Bronchial epithelial cell (primary cell): ENCODE data around the gene EIF4B. TPM values are rescaled to one million over a fixed set of nuclear protein-coding genes. Genes with fewer than 3 reads are reported as not detected.
"Not testable (repeated sequence)": the region's sequence is repeated elsewhere in the genome, so short reads cannot be mapped to it uniquely, and the experiment has no call there.

ENCODE experiments used
- DNase-seq: peaks from one replicate; pipeline ENCODE4 v3.0.0-alpha.2; 2010; ENCODE audit warnings: low read depth
- FAIRE-seq: peaks from 2 replicates; lab custom pipeline; 2011; peaks lifted over from hg19 to GRCh38; lab: Jason Lieb, UNC
- H3K27me3 ChIP-seq: 2 replicates; pipeline ENCODE4 v1.5.1; 2011; ENCODE audit warnings: low read length; ENCODE audit not compliant: control insufficient read depth, insufficient read depth
- H3K36me3 ChIP-seq: 2 replicates; pipeline ENCODE4 v1.5.1; 2011; ENCODE audit warnings: low read length; ENCODE audit not compliant: control insufficient read depth, insufficient read depth
- H3K4me3 ChIP-seq: 2 replicates; pipeline ENCODE4 v1.5.1; 2011; ENCODE audit warnings: mild to moderate bottlenecking, low read depth, low read length, control low read depth
- total RNA-seq: library from RNA; depleted of rRNA; stranded (reverse); fragments of >200 nt; gene quantifications from 2 replicates; pipeline ENCODE4 v1.2.1, GENCODE V29; 2014
- TF ChIP-seq, protein P1 (sequence below): IDR thresholded peaks from 2 replicates; pipeline ENCODE4 v1.5.1; 2011; ENCODE audit warnings: mild to moderate bottlenecking, moderate library complexity, low read length, control low read depth, inconsistent platforms; ENCODE audit not compliant: insufficient read depth, severe bottlenecking

The EIF4B gene
- total RNA-seq, 1 donor from 2014 or later, result 2,183 TPM

DNA sequence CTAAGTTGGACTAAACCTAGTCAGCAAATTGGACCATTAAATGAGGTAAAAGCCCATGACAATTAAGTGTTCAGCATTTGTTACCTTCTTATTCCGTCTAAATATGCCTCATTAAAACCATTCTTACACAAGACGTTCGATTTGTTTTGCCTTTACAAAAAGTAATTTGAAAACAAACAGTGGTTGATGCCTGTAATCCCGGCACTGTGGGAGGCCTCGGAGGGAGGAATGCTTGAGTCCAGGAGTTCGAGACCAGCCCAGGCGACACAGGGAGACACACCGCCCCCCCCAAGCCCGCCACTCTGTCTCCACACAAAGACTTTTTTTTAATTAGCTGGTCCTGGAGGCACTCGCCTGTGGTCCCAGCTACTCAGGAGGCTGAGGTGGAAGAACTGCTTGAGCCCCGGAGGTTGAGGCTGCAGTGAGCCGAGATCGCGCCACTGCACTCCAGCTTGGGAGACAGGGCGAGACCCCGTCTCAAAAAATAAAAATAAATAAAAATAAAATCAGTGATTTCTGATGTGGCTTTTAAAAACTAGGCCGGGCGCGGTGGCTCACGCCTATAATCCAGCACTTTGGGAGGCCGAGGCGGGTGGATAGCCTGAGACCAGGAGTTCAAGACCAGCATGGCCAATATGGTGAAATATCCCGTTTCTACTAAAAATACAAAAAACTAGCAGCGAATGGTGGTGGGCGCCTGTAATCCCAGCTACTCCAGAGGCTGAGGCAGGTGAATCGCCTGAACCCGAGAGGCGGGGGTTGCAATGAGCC is 856 bp upstream of the EIF4B start:
- TF ChIP-seq, protein P1, sequence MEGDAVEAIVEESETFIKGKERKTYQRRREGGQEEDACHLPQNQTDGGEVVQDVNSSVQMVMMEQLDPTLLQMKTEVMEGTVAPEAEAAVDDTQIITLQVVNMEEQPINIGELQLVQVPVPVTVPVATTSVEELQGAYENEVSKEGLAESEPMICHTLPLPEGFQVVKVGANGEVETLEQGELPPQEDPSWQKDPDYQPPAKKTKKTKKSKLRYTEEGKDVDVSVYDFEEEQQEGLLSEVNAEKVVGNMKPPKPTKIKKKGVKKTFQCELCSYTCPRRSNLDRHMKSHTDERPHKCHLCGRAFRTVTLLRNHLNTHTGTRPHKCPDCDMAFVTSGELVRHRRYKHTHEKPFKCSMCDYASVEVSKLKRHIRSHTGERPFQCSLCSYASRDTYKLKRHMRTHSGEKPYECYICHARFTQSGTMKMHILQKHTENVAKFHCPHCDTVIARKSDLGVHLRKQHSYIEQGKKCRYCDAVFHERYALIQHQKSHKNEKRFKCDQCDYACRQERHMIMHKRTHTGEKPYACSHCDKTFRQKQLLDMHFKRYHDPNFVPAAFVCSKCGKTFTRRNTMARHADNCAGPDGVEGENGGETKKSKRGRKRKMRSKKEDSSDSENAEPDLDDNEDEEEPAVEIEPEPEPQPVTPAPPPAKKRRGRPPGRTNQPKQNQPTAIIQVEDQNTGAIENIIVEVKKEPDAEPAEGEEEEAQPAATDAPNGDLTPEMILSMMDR, result no peak
- DNase-seq, result peak; percentile 21
- Histone ChIP-seq H3K27me3 (no peaks in the 10 kb centered on the region), H3K4me3 (peak overlapping the region; percentile 53), H3K36me3 (peaks cover 3% of the 10 kb centered on the region)
- FAIRE-seq, result no peak

DNA sequence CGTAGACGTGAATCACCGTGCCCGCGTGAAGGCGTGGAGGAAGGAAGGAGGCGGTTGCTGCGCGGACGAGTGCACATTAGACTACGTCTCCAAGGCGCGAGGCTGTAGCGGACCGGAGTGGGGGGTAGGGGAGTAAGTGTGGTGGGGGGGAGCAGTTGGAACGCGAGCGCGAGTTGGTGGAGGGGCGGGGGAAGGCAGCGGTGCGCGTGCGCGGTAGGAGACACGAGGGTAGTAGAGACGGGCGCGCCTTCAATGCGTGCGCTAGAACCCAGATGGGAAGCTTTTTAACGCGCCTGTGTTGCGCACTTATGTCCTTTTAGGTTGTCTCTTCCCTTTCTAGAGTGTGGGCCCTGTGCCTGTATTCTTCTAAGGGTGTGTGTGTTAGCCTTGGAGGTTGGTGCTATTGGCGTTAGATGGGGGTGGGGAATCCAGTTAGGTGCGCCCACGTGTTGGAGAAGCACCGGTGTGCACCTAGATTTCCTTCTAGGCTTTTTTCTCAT is 604 bp downstream of the EIF4B start:
- Histone ChIP-seq H3K4me3 (peak overlapping the region; percentile 100), H3K27me3 (no peaks in the 10 kb centered on the region), H3K36me3 (peaks cover 3% of the 10 kb centered on the region)
- no peak for FAIRE-seq
- TF ChIP-seq, protein P1, result no peak
- peak; percentile 49 for DNase-seq

DNA sequence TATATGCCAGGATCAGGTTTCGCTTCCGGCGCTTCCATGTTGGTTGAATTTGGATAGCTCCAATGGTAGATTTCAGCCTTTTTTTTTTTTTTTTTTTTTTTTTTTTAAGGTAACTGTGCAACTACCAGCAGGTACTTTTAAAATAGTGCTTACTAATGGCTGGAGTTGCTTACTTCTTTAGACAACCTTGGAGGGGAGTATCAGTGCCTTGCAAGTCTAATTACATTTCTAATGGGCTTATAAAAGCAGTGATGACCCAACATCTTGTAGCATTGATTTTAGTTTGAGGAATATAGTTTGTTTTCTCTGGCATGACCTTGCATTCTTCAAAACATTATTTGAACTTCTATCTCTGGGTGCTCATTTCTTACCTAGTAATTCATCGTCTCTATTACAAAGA is 1.1 kb downstream of the EIF4B start:
- TF ChIP-seq, protein P1, result no peak
- DNase-seq (no peak), FAIRE-seq (no peak)
- Histone ChIP-seq H3K27me3 (no peaks in the 10 kb centered on the region), H3K4me3 (peak overlapping the region; percentile 100), H3K36me3 (peaks cover 3% of the 10 kb centered on the region)

DNA sequence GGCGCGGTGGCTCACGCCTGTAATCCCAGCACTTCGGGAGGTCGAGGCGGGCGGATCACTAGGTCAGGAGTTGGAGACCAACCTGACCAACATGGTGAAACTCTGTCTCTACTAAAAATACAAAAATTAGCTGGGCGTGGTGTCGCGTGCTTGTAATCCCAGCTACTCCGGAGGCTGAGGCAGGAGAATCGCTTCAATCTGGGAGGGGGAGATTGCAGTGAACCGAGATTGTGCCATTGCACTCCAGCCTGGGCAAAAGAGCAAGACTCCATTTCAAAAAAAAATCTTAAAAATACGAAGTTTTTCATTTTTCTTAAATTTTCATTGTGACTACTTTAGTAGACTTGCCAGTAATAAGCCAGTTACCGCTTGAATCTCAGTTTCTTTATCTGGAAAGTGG is 2.5 kb downstream of the EIF4B start:
- H3K36me3 ChIP-seq, DNase-seq, FAIRE-seq, H3K27me3 ChIP-seq, H3K4me3 ChIP-seq: not testable (repeated sequence)

DNA sequence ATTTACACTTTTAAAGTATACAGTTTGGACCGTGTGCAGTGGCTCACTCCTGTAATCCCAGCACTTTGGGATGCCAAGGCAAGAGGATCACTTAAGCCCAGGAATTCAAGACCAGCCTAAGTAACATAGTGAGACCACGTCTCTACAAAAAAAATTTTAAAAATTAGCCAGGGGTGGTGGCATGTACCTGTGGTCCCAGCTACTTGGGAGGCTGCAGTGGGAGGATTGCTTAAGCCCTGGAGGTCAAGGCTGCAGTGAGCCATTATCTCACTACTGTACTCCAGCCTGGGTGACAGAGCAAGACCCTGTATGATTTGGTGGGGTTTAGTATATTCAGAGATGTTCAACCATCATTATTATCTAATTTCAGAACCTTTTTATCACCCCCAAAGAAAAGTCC is 4.7 kb downstream of the EIF4B start:
- FAIRE-seq, result no peak
- Histone ChIP-seq H3K4me3 (no peak overlapping the region), H3K27me3 (no peaks in the 10 kb centered on the region), H3K36me3 (peaks cover 4% of the 10 kb centered on the region)
- DNase-seq, result no peak
- TF ChIP-seq, protein P1, result no peak

DNA sequence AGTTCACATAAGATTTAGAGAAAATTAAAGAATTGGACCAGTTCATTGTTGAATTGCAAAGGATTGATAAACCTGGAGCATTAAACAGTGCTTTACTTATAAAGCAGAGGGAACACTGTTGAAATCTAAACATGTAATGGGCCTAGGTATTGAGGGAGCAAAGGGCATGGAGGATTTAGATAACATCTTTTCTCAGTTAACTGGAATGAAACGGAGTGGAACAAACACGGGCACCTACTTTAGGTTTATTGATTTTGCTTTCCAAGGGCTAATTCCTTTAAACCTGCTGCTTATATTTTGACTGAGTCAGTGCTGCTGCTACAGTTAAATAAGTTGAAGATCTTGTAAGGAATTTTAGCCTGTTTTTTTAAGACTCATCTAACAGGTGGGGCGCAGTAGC is 5.6 kb downstream of the EIF4B start:
- peaks cover 4% of the 10 kb centered on the region for H3K36me3 ChIP-seq
- FAIRE-seq, result no peak

More for the DNA sequence above, 5.6 kb downstream of the EIF4B start:
- Histone ChIP-seq H3K4me3 (no peak overlapping the region), H3K27me3 (no peaks in the 10 kb centered on the region)
- TF ChIP-seq, protein P1, result no peak
- no peak for DNase-seq
